Activated naive CD4-positive, alpha-beta T cell treated with Interleukin-2 at 50 U/mL for 16 hours (primary cell): ENCODE data around the gene C1orf50.
"Not testable (repeated sequence)": the region's sequence is repeated elsewhere in the genome, so short reads cannot be mapped to it uniquely, and the experiment has no call there.

Experiments
- DNase-seq: peaks from one replicate; pipeline ENCODE4 v3.0.0-alpha.2; 2020

Gene C1orf50

DNA sequence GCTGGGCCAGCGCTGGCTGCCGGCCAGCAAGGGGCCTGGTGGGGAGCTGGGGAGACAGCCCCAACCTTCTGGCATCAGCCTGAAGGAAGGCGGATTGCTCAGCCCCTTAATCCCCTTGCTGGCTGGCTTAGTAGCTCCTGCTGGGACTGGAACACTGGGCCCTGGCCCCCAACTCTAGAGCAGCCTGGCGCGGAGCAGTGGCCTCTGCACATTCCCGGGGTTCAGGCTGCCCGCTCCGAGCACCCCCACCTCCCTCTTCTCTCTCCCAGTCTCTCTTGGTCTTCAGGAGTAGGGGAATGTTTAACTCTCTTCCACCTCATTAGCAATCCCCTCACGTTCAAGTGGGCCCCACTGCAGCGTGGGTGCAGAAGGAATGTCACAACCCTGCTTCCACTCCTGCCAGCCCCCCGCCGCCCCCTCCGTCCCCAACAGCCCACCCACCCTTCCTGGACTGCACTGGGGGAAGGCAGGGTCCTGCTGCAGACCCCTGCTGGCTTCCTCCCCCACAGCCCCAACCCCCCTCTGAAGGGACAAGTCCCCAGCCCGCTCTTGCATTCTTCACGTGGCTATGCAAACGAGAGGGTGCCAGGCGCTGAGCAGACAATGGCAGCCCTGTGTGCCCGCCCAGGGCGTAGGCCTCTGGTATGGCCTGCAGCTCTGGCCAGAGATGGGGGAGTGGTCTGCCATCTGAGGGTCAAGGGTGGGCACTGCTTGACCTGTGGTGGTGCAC, 26.0 kb upstream of the C1orf50 start:
- no peak for DNase-seq

DNA sequence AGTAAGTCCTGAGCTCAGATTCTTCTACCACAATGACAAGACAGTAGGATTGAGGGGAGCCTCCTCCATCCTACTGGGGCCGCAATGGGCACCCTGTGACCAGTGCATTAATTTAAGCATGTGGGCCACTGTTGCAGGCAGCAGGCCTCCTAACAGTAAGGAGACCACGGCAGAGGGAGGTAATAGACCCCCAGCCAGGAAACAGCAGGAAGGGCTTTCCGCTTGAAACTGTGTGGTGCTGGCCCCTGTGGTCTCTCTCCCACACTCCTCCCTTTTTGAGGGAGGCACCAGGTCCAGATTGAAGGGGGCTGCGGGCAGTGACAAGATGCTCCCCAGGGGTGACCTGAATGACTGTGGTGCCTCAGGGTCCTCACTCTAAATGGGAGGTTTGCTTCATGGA, 25.3 kb upstream of the C1orf50 start:
- no peak for DNase-seq

DNA sequence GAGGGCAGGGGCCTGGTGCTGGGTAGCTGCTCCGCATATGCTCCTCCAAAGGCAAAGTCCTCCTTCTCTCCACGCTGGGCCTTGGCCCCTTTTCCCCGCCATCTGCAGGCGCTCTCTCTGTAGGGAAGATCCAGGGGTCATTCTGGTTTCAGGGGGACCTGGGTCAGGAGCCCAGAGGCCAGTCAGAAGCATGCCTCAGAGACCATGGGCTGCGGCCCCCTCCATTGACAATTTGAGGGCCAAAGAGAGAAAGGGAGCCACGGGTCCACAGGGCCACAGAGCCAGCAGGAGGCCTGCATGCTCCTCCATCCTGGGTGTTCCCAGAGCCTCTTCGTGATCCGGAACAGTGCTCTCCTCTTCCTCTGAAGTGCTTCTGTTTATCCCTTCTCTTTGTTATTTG, 24.9 kb upstream of the C1orf50 start:
- DNase-seq = no peak

DNA sequence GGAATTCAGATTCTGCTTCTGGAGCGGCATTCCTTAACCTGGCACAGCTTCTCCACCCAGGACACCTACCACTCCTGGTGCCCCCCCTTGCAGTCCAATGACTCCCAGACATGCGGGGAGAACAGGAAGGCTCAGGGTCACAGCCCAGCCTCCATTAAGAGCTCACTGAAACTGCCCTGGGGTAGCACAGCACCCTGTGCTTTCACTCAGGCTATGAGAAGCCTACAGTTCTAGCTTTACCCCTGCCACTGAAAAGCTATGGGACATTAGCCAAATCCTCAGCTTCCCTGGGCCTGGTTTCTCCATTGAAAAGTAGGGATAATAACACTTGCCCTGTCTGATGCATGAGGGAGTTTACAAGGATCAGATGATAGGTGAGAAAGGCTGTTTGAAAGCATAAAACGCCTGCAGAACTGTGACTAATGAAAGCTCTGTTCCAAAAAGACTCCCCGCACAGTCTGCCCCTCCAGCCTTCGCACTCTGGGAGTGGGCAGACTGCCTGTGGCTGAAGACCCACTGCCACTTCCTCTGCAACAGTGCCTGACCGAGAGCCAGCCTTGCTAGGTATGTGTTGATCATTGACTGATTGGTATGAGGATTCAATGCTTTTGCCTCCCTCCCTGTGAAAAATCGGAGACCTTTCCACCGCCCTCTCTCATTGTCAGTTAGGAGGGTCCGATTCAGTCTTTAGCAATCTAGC, 24.3 kb upstream of the C1orf50 start:
- DNase-seq = no peak

DNA sequence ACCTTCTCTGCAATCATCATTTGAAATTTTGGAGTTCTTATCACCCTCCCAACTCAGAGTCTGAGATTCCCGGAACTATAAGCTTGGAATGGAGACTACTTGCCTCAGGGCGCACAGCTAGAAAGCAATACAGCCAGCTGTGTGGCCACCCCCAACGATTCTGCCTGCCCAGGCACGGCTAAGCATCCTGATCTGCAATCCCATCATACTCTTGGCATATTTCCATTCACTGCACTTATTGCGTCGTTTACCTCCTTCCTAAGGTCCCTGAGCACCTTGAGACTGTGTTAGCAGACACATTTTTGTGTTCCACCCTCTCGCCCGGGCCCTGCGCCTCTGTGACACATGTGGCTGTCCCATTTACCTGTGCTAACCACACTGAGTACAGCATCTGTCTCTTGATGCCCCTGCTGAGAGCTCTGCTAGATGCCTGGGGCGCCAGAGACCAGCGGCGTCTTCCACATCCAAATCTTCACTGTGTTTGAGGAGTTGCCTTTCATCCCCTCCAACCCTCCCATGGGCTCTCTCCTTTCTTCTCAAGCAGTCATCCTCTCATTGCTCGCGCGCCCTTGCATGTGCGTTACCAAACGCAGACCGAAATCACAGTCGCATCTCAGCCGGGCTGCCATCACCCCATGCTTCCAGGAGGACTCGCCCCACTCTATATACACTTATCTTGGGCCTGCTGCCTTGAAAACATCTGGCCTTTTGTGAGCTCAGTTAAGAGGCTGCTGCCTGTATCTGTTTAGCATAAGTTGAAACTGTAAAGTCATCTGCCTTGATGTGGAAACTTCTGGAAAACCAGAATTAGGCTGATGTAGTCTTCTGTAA, 23.5 kb upstream of the C1orf50 start:
- no peak for DNase-seq

DNA sequence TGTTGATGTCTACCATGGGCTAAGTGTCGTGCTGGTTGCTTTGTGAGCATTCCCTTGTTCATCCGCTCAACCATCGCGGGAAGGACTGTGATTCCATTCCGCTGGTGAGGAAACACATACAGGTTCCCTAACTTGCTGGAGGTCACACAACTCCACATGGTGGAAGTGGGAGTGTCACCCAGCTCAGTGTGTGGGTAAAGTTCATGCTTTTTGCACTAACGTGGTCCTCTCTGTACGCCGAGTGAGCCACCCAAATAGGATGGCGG, 23.0 kb upstream of the C1orf50 start:
- DNase-seq = no peak

DNA sequence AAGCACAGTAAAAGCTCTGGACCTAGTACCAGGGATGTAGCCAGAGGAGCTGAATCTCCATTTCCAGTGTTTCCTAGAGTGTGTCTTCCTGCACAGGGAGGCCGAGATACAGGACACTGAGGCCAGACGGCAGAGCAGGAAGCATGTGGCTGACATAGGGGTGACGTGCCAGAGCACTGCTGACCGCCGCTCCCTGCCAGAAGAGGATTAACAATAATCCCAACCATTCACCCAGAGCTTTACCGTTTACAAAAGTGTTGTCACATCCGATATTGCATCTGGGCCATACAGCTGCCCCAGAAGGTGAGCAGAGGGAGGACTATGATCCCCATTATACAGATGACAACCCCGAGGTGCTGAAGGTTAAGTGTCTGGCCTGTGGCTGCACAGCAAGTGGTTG, 21.2 kb upstream of the C1orf50 start:
- no peak for DNase-seq

DNA sequence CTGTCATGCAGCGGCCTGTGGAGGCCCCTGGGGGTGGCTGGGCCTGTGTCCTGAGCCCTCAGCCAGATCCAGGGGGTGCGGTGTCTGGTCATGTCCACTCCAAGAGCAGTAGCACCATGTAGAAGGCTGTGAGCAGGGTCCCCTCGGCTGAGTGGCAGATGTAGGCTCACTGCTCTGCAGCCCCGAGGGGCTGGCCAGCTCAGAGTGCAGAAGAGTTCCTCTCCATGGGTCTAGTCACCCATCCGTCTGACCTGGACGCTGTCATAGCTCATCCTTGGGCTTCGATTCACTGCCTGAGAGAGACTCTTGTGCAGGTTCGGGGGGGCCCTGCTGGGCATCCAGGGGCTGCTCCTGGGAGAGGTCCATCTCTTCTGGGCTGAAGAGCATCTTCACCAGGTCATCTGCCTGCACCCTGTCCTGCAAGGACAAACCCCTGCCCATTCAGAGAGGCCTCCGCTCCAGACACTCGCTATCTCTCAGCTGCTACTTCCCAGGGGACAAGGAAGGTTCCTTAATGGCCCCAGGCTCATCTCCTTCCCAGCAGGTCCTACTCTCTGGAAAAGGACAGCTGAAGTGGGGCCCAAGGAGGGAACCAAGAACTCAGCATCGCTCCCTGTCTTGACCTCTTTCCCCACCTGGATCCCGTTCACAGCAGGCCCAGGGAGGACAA, 20.5 kb upstream of the C1orf50 start:
- DNase-seq = no peak

DNA sequence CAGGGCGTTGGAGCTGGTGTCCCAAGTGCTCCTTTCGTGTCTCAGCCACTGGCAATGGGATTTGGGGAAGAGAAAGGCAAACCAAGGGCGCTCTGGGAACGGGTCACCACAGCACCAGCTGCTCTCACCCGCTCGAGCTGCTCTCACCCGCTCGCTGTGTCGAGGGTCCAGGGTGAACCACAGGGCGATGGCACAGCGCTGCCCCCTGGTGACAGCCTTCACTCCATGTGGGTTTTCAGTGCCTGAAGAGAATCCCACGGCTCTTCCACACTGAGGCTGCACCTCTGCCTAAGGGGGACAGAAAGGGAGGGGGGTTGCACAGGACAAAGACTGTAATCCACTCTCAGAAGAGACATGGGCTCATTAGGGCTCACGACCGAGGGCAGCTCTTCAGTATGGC, 19.9 kb upstream of the C1orf50 start:
- peak; percentile 49 for DNase-seq

DNA sequence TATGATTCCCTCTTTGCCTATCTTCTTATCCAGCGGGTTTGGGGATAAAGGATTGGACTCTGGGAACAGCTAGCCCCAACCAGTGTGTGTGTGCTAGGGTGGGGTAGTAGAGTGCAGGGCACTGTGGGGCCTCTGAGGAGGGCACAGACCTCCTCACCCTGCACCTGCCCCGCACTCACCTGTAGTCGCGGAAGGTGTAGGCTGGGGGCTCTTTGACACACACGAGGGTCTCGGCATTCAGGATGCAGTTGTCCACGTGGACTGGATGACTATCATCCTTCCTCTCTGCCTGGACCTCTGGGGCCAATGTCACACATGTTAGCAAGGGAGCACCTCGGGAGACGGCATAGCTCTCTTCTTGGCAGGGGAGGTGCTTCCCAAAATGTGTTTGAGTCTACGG, 19.0 kb upstream of the C1orf50 start:
- no peak for DNase-seq

DNA sequence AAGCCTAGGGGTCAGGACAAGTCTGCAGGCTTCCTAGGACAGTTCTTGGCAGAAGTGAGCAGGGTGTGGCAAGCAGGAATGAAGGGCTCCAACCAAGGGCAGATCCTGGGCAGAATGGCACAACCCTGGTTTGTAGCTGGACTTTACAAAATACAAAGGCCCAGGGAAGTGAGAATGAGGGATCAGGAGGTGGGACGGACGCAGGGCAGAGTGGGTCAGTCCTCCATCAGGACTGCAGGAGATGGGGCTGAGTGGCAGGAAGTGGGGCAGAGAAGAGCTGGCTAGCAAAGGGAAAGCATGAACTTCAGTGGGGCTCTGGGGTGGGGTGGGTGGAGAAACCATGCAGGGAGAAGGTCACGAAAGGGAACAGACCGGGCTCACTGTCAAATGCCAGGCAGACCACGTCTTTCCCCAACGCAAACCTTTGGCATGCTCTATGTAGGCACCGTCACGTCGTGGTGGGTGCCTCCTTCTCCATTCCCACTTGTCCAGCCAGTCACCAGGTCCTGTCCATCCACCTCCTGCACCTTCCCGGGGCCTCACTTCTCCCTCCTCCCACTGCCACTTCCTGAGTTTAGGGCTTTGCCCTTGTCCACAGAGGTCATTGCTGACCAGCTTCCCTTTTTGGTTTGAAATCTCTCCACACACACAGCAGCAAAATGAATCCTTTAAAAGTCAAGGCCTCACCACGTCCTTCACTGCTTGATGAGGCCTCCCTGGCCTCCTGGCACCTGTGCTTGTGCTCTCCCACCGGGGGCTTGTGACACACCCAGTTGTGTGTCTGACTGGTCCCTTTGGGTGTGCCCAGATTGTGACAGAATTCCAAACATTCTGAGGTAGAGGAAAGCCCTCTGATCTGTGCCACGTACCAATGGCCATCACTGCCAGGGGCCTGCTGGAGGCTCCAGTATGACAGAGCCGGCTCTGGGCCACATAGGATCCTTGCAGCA, 18.3 kb upstream of the C1orf50 start:
- DNase-seq = no peak

DNA sequence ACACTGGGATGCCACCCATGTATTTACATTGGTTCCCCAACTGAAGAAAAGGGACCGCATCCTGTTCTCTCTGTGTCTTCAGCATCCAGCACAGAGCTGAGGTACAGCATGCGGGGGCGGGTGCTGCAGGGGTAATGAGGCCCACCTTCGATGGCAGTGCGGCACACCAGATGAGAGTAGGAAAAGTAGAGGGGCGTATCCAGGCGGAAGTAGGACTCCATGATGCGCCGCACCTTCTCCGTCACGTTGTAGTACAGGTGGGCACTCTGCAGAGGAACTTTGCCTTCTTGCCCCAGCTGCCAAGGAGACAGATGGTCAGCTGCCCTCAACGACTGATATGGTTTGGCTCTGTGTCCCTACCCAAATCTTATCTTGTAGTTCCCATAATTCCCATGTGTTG, 17.0 kb upstream of the C1orf50 start:
- DNase-seq = no peak

DNA sequence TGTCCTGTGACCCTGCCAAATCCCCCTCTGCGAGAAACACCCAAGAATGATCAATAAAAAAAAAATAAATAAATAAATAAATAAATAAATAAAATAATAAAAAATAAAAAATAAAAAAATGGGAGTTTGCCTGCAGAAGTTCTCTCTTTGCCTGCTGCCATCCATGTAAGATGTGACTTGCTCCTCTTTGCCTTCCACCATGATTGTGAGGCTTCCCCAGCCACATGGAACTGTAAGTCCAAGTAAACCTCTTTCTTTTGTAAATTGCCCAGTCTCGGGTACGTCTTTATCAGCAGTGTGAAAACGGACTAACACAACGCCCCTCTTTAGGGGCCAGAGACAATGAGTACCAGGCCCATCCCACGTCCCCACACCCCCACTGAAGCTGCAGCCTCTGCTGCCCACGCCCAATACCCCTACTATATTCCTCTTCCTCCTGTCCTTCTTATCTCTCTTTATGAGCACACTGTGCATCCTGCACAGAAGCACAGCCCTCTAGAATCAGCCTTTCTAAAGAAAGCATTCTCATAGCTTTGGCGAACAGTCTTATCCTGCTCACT, 15.5 kb upstream of the C1orf50 start:
- DNase-seq = not testable (repeated sequence)

DNA sequence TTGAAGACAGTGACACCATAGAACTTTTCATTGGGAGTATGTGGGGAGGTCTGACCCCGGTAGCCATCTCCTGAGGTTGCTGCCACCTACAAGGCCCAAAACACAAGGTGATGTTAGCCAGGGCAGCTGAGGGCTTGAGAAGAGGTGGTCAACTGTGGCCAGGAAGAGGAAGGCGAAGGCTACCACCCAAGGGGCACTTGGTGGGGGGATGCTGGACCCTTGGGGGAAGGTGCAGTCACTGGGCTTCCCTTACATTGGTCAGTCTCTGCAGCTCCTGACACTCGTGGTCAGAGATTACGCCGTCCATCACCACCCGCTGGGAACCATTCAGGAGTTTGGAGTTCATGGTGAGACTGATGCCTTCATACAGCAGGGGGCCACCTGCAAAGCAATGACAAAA, 14.8 kb upstream of the C1orf50 start:
- DNase-seq = no peak

DNA sequence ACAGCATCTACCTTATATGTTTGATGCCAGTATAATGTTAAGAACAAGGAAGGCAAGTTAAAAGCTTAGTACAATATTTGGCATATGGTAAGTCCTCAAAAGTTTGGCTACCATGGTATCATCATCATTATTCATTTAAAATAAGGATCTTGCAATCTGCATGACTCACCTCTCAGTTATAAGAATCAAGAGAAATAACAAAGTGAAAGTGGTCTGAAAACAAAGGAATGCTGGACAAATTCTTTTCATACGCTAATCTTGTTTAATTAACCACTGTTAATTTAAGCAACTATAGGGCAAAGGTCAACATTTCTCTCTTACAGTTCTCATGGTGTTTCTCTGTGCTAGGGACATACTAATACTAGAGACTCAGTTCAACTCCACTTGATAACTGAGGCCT, 14.0 kb upstream of the C1orf50 start:
- no peak for DNase-seq

DNA sequence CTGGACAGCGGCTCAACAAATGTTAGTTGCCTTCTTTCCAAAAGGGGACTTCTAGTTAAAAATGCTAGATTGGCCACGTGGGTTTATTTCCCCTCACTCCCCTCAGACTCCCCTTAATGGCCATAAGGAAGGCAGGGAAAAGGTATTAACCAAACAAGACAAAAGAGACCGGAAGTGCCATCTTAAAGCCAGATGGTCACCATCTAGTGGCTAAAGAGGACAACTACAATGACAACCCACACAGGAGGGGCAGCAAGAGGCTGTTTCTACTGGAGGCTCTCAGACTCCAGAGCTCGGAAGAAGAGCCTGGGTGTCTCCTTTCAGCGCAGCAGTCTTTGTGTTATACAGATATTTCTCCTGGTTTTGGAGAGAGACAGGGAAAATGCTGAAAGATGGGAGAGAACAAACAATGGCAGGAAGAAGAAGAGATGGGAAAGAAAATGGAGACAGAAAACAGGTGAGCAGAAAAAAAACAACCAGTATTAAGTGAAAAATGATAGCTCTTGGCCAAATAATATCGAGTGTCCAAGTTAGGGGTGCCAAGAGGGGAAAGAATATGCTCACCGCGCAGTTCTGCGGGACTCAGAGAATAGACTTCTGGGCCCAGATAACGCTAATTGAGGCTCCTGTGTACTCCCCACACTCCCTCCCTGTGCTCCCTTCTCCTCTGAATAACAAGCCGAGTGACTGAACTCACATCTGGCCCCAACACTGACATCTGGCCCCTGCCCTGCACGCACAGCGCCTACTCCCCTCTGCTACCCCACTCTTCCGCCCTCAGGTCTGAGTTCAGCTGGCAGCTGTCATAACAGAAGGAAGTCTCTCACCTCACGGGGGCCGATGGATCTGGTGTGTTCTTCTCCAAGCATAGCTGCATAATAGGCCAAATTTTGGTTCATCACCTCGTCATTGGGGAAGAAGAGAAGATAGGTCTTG, 9.8 kb upstream of the C1orf50 start:
- no peak for DNase-seq

DNA sequence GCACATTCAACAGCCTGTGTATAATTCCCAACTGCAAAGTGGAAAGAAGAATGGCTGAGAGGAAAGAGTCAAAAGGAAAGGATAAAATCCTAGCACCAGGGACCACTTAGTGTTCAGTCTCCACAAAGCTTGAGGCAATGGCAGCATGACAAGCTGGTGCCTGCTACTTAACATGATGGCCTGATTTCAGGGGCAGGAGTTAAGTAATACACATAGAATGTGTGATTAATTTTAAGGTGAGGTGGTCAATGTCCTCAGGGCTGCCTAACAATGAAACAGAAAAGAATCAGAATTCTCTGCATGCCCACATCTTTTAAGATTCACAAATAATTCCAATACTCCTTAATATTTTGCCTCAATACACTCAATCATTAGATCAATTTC, 9.2 kb upstream of the C1orf50 start:
- no peak for DNase-seq

DNA sequence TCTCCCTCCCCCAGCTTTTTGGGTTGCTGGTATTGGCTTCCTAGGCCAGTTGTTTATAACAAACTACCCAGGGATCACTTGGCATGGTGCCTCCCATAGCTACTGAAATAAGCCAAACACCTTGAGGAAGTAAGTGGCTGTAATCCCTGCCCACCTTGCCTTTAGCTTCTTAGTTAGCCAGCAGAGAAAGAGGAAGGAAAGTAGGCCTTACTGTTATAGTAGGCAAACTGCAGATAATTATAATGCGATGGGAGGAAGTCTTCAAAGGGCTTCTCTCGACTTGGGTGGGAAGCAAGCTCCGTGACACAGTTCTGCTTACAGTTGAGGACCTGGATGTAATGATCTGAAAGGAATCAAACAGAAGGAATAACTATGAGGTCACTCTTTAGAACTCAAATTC, 8.4 kb upstream of the C1orf50 start:
- DNase-seq = no peak

DNA sequence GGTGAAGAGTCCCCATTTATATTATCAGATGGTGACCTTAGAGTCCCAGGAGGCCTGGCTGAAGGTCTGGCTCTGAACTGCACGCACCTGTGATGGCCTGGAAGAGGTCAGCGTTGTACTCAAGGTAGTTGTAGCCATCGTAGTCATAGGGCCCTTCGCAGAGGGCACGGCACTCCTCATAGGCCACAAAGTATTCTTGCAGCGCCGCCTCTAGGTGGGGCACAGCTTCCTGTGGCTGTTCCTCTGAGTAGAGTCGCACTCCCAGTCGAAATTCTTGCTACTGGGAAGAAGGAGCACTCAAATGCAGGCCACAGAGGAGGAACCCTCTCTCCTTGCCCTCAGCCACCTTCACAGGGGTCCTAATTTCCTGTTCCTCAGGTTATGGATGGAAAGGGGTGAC, 7.9 kb upstream of the C1orf50 start:
- no peak for DNase-seq

DNA sequence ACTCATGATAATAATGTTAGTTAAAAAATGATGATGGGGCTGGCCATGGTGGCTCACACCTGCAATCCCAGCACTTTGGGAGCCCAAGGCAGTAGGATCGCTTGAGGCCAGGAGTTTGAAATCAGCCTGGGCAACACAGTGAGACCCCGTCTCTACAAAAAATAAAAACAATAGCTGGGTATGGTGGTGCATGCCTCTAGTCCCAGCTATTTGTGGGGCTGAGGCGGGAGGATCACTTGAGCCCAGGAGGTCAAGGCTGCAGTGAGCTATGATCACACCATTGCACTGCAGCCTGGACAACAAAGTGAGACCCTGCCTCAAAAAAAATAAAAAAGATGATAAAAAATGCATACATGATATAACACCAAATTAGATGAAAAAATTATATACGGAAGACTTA, 5.5 kb upstream of the C1orf50 start:
- no peak for DNase-seq

DNA sequence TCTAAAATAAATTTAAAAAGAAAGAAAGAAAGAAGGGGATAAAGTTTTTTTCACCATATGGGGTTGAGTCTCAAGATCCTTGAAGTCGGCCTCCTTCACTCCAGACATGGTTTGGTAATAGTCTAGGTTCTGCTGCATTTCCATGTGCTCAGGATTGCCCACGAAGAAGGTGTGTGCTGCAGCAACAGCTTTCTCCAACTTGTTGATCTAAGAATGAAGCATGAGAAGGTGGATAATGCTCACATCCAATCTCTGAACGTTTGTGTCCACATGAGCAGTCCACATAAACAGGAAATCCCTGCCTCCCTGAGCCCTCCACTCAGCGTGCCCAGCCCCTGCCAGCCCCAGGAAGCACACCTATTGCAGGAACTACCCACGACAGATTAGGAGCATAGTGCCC, 4.8 kb upstream of the C1orf50 start:
- no peak for DNase-seq
